Stimulated activated CD4-positive, alpha-beta T cell treated with anti-CD3 and anti-CD28 coated beads, Interleukin-2, amount 100 ng/mL, for 48 hours (primary cell): Measurements from ENCODE around the gene CR1.
"Not testable (repeated sequence)": the region's sequence is repeated elsewhere in the genome, so short reads cannot be mapped to it uniquely, and the experiment has no call there.

Source experiments
- DNase-seq, 2 donors: peaks; one replicate each; pipeline ENCODE4 v3.0.0-alpha.2; 2020

Gene CR1

DNA sequence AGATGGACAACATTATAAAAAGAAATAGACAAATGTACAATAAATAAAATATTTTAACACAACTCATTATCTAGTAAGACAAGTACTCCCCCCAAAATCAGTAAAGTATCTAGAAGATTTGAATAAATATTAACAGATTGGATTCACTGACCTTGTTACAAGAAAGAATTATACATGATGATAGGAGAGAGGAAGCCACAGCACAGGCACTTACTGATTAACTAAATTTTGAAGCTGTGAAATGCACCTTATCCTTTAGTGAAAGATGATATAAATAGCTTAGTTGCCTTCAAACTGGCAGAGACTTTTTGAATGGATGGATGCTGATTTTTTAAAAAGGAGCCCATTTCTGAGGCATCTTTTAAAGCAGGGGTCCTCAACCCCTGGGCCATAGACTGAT is 8.5 kb downstream of the CR1 start:
- no peak for DNase-seq

DNA sequence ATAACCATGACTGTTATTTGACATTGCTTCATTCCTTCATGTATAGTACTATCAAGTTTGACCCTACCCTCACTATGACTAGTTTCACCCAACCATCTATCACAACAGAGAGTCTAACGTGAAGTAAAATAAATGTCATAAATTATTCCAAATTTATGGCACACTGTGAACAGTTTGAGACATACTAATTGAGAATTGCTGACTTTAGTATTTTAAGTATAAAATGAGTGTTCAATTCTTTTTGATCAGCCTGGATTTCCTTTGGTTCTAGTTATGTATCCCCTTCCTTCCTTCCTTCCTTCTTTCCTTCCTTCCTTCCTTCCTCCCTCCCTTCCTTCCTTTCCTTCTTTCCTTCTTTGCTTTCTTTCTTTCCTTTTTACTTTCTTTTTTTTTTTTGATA is 14.5 kb downstream of the CR1 start:
- no peak for DNase-seq

GRCh38 chr1:207514890-207515289 is 18.9 kb downstream of the CR1 start:
- DNase-seq = no peak

GRCh38 chr1:207516729-207517128 is 20.8 kb downstream of the CR1 start:
- no peak for DNase-seq

- no peak for DNase-seq
These were observed 22.8 kb downstream of the CR1 start for GRCh38 chr1:207518608-207519236.

DNA sequence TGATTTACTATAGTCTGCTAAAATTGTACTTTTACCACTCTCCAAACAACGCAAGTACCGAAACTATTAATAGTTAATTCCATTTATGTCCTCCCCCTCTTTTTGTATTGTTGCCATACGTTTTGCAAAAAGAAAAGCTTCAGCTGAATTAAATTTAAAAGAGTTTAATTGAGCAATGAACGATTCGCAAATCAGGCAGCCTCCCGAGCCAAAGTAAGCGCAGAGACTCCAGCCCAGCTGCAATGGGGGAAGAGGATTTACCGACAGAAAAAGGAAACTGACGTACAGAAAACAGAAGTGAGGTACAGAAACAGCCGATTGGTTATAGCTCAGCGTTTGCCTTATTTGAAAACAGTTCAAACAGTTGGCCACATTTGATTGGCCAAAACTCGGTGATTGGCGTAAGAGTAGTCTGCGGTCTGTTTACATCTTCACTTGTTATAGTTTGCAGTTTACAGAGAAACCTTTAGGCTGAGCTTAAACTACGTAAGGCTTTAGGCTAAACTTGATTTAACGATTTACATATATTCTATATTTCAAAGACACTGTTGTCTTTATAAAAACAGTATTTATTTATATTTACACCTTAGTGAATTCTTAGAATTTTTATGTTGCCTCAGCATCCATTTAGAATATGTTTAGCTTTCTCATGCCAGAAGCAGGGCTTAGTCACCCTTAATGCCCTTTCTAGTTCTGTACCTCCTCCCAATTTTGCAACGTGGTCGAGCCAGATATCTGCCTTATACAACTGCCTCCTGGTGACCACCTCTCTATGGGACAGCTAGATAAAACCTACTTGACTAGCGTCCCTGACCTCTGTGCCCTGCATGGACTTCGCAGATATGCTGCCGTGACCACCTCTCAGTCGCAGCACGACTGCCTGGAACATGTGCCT is 23.8 kb downstream of the CR1 start:
- DNase-seq = no peak

DNA sequence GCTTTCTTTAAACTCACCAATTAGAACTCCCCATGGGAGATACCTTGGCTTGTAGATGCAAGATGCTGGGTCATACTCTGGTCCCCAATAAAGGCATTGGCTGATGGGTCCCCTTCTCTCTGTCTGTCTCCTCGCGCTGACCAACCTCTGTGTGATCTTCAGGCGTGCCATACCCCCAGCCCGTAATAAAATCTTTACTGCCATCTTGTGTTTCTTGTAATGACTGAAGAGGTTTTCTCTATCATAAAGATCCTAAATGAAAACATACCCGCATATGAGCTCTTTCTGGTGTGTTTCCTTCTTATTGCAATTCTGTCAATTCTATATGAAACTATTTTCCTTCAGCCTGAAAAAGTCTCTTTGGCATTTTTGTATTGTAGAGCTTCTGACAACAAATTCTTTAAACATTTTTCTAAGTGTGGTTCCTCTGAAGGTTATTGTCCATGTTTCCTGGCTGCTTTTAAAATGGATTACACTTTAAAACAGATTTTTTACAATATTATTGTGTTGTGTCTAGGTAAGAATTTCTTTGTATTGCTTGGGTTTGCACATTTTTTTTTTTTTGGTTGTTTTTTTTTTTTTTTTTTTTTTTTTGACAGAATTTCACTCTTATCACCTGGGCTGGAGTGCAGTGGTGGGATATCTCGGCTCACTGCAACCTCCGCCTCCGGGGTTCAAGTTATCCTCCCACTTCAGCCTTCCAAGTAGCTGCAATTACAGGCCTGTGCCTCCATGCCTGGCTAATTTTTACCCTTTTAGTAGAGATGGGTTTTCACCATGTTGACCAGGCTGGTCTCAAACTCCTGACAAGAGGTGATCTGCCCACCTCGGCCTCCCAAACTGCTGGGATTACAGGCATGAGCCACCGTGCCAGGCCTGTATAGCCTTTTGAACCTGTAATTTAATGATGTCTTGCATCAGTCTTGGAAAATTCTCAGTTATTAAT is 24.7 kb downstream of the CR1 start:
- DNase-seq = not testable (repeated sequence)

DNA sequence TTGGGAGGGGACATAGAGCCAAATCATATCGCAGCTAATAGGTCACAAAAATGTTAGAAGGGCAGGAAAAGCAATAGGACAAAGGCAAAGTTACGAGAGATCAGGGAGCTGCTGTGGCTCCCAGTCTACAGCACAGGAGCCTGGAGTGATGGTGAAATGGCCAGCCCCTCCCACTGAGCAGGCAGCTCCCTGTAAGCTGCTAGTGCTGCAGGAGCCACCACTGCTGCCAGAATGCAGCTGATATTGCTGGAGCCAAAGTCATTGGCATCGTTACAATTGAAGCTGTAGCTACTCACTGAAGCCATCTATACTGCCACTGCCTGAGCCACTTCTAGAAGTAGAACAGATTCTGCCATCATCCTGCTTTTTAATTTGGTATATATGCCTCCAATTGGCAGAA is 29.3 kb downstream of the CR1 start:
- not testable (repeated sequence) for DNase-seq

- DNase-seq = not testable (repeated sequence)
These were observed 32.4 kb downstream of the CR1 start for GRCh38 chr1:207528401-207528800.

- not testable (repeated sequence) for DNase-seq
These were observed 40.3 kb downstream of the CR1 start for GRCh38 chr1:207536263-207536662.

- not testable (repeated sequence) for DNase-seq
These were observed 50.9 kb downstream of the CR1 start for GRCh38 chr1:207546677-207547357.

- not testable (repeated sequence) for DNase-seq
These were observed 58.9 kb downstream of the CR1 start for GRCh38 chr1:207554823-207555222.

GRCh38 chr1:207565546-207566468 is 69.8 kb downstream of the CR1 start:
- DNase-seq = peak in 1 of 2 donors; percentile 9

DNA sequence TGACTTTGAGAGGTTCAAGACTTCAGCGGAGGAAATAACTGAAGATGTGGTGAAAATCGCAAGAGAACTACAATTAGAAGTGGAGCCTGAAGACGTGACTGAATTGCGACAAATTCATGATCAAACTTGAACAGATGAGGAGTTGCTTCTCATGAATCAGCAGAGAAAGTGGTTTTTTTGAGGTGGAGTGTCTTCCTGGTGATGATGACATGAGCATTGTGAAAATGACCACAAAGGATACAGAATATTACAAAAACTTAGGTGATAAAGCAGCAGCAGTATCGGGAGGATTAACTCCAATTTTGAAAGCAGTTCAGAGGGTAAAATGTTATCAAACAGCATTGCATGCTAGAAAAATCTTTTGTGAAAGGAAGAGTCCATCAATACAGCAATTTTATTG is 76.0 kb downstream of the CR1 start:
- not testable (repeated sequence) for DNase-seq

DNA sequence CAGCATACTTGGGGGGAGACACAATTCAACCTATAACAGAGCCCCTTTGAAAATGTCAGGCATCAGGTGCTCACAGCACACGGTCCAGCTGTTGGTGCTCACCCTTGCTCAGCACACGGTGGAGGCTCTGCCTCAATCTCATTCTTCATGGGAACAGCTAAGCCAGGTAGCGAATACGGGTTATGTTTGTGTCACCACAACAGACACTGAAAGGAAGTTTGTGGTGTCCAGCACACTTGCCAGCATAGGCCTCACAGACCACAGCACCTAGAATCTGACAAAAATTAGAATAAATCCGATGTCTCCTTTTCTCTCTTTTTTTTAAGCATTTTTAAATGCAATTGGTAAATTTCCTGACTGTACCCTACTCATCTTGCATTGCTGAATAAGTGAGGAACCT is 77.1 kb downstream of the CR1 start:
- DNase-seq = not testable (repeated sequence)

- not testable (repeated sequence) for DNase-seq
These were observed 79.4 kb downstream of the CR1 start for GRCh38 chr1:207575381-207575780.

DNA sequence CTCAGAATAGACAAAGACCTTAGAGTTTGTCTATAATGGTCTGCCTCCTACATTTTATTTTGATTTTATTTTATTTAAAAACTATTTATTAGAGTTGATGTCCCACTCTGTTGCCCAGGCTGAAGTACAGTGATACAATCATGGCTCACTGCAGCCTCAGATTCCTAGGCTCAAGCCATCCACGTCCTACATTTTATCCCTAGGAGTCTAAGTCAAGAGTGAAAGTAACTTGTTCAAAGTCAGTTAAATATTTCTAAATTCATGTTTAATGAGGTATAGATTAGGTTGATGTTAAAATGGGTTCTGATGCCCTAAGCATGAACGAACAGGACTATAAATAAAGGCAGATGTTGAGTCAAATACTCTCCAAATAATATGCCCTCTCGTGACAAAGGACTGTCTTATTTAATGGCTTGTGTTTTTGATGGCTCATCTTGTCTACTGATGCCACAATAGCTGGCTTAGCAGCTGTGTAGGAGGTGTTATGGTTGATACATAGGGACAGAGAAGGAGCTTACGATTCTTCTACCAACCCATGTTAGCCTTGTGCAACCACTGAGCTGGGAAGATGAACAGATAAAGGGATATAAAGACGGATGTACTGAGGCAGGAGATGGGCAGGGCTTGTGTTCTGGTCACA is 83.0 kb downstream of the CR1 start:
- no peak for DNase-seq

DNA sequence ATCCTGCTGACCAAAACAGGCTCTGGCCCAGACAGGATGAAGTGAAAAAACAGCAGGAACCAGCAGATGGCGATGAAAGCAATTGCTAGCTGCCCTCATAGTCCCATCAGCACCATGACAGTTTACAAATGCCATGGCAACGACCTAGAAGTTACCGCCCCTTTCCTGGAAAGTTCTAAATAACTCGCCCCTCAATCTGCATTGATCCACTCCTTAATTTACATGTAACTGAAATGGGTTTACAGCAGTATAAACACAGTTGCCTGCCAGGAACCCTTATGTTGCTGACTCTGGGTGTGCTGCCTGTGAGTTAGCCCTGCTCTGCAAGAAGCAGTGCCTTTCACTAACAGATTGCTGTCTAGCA is 83.5 kb downstream of the CR1 start:
- DNase-seq = peak; percentile 8 to 19

GRCh38 chr1:207581496-207582153 is 85.7 kb downstream of the CR1 start:
- DNase-seq = no peak

- not testable (repeated sequence) for DNase-seq
These were observed 93.5 kb downstream of the CR1 start for GRCh38 chr1:207589506-207589905.
